ENCODE measurements around the gene EXOC8. TPM values are rescaled to one million over a fixed set of nuclear protein-coding genes. Genes with fewer than 3 reads are reported as not detected.

The EXOC8 gene
- total and polyA plus RNA-seq, 9 of the 15 experiments (the other 6 are each of a cell fraction or from before 2014, with no cell fraction given) = 2.1 to 13.6 (median 7.2) TPM

DNA sequence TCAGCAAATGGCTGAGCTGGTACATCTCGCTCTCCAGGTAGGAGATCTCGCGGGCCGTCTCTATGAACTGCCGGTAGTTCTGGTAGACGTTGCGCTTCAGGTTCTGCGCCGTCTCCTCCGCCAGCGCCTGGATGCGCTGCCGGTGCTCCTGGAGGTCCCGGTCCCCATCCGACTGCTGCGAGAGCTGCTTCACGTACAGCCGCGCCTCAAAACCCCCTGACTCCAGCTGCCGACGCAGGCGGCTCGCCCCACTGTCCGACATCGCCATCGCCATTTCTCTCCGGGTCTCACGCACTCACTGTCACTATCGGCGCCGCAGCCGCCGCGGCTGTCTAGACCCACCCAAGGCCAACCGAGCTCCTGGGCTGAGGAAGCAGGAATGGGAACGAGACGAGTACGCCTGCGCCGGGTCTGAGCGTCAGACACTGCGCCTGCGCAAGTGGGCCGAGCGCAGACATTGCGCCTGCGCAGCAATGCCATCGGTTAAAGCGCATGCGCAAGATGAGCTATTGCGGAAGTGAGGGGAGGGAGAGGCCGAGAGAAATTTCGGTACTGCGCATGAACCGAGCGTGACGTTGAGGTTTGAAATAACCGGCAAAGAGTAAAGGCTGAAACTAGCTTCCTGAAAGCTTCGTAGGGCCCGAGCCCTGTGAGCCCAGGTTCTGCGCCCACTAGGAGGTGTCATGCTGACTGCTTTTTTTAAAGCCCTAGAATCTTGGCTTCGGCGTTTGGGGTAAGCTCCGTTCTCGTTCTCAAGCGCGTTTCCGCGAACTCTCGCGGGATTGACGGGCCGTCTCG lies at the start of gene EXOC8 (continued):
- TF ChIP-seq PHF8 (IDR thresholded peaks at IDR 0.05; ENCODE audit: borderline replicate concordance, low read length) (peak; percentile 92; the same call in 1 of the 2 replicates), CBFA2T2 (conservative IDR thresholded peaks at IDR 0.05) (no peak), ZBTB7A (IDR thresholded peaks at IDR 0.05; ENCODE audit: borderline replicate concordance, control insufficient read depth, low read depth, low read length) (no peak), HNRNPL (IDR thresholded peaks at IDR 0.05; ENCODE audit: low read depth, low read length) (no peak)
- TF ChIP-seq, protein P1, sequence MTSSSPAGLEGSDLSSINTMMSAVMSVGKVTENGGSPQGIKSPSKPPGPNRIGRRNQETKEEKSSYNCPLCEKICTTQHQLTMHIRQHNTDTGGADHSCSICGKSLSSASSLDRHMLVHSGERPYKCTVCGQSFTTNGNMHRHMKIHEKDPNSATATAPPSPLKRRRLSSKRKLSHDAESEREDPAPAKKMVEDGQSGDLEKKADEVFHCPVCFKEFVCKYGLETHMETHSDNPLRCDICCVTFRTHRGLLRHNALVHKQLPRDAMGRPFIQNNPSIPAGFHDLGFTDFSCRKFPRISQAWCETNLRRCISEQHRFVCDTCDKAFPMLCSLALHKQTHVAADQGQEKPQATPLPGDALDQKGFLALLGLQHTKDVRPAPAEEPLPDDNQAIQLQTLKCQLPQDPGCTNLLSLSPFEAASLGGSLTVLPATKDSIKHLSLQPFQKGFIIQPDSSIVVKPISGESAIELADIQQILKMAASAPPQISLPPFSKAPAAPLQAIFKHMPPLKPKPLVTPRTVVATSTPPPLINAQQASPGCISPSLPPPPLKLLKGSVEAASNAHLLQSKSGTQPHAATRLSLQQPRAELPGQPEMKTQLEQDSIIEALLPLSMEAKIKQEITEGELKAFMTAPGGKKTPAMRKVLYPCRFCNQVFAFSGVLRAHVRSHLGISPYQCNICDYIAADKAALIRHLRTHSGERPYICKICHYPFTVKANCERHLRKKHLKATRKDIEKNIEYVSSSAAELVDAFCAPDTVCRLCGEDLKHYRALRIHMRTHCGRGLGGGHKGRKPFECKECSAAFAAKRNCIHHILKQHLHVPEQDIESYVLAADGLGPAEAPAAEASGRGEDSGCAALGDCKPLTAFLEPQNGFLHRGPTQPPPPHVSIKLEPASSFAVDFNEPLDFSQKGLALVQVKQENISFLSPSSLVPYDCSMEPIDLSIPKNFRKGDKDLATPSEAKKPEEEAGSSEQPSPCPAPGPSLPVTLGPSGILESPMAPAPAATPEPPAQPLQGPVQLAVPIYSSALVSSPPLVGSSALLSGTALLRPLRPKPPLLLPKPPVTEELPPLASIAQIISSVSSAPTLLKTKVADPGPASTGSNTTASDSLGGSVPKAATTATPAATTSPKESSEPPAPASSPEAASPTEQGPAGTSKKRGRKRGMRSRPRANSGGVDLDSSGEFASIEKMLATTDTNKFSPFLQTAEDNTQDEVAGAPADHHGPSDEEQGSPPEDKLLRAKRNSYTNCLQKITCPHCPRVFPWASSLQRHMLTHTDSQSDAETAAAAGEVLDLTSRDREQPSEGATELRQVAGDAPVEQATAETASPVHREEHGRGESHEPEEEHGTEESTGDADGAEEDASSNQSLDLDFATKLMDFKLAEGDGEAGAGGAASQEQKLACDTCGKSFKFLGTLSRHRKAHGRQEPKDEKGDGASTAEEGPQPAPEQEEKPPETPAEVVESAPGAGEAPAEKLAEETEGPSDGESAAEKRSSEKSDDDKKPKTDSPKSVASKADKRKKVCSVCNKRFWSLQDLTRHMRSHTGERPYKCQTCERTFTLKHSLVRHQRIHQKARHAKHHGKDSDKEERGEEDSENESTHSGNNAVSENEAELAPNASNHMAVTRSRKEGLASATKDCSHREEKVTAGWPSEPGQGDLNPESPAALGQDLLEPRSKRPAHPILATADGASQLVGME (CRISPR knock-in tag; IDR thresholded peaks at IDR 0.05) = peak; percentile 88; the same call in 1 of the 2 replicates
- TF ChIP-seq, protein P2, sequence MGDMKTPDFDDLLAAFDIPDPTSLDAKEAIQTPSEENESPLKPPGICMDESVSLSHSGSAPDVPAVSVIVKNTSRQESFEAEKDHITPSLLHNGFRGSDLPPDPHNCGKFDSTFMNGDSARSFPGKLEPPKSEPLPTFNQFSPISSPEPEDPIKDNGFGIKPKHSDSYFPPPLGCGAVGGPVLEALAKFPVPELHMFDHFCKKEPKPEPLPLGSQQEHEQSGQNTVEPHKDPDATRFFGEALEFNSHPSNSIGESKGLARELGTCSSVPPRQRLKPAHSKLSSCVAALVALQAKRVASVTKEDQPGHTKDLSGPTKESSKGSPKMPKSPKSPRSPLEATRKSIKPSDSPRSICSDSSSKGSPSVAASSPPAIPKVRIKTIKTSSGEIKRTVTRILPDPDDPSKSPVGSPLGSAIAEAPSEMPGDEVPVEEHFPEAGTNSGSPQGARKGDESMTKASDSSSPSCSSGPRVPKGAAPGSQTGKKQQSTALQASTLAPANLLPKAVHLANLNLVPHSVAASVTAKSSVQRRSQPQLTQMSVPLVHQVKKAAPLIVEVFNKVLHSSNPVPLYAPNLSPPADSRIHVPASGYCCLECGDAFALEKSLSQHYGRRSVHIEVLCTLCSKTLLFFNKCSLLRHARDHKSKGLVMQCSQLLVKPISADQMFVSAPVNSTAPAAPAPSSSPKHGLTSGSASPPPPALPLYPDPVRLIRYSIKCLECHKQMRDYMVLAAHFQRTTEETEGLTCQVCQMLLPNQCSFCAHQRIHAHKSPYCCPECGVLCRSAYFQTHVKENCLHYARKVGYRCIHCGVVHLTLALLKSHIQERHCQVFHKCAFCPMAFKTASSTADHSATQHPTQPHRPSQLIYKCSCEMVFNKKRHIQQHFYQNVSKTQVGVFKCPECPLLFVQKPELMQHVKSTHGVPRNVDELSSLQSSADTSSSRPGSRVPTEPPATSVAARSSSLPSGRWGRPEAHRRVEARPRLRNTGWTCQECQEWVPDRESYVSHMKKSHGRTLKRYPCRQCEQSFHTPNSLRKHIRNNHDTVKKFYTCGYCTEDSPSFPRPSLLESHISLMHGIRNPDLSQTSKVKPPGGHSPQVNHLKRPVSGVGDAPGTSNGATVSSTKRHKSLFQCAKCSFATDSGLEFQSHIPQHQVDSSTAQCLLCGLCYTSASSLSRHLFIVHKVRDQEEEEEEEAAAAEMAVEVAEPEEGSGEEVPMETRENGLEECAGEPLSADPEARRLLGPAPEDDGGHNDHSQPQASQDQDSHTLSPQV (IDR thresholded peaks at IDR 0.05) = no peak
- TF ChIP-seq, protein P3, sequence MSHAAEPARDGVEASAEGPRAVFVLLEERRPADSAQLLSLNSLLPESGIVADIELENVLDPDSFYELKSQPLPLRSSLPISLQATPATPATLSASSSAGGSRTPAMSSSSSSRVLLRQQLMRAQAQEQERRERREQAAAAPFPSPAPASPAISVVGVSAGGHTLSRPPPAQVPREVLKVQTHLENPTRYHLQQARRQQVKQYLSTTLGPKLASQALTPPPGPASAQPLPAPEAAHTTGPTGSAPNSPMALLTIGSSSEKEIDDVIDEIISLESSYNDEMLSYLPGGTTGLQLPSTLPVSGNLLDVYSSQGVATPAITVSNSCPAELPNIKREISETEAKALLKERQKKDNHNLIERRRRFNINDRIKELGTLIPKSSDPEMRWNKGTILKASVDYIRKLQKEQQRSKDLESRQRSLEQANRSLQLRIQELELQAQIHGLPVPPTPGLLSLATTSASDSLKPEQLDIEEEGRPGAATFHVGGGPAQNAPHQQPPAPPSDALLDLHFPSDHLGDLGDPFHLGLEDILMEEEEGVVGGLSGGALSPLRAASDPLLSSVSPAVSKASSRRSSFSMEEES (CRISPR knock-in tag; IDR thresholded peaks at IDR 0.05) = peak; percentile 37
